T-helper 2 cell treated with Interferon-gamma antibody and Interleukin-4, amounts not matched to agents 5 μg/mL and 100 μg/mL, for 36 hours (primary cell): Measurements from ENCODE around the gene GGA2.
A peak's percentile ranks its signal among the peaks of the same experiment; 100 is the strongest.

Experiments
- DNase-seq: peaks from one replicate; pipeline ENCODE4 v3.0.0; 2021; ENCODE audit warnings: low spot score
- H3K27ac Mint-ChIP-seq: one replicate; pipeline ENCODE4 v1.8.0; 2021; ENCODE audit warnings: mild to moderate bottlenecking, mixed read lengths
- H3K27me3 Mint-ChIP-seq: one replicate; pipeline ENCODE4 v1.8.0; 2021; ENCODE audit warnings: low read depth, mixed read lengths
- H3K36me3 Mint-ChIP-seq: one replicate; pipeline ENCODE4 v1.8.0; 2021; ENCODE audit warnings: low read depth, mixed read lengths
- H3K4me1 Mint-ChIP-seq: one replicate; pipeline ENCODE4 v1.8.0; 2021; ENCODE audit warnings: low read depth, mixed read lengths
- H3K4me3 Mint-ChIP-seq: one replicate; pipeline ENCODE4 v1.8.0; 2022; ENCODE audit warnings: mild to moderate bottlenecking, moderate library complexity, mixed read lengths
- H3K9me3 Mint-ChIP-seq: one replicate; pipeline ENCODE4 v1.8.0; 2021; ENCODE audit warnings: mixed read lengths

The GGA2 gene

GRCh38 chr16:23534868-23535860 is 24.9 kb upstream of the GGA2 start:
- Mint-ChIP-seq H3K36me3 (peaks cover 20% of the 10 kb centered on the region), H3K27me3 (no peaks in the 10 kb centered on the region), H3K9me3 (no peaks in the 10 kb centered on the region), H3K27ac (no peak overlapping the region), H3K4me3 (no peak overlapping the region), H3K4me1 (no peaks in the 10 kb centered on the region)
- DNase-seq = no peak

- no peak overlapping the region for H3K4me3 Mint-ChIP-seq
- no peaks in the 10 kb centered on the region for H3K4me1 Mint-ChIP-seq
- H3K27me3 Mint-ChIP-seq = no peaks in the 10 kb centered on the region
- no peaks in the 10 kb centered on the region for H3K9me3 Mint-ChIP-seq
- H3K36me3 Mint-ChIP-seq = peaks cover 12% of the 10 kb centered on the region
- DNase-seq = no peak
- no peak overlapping the region for H3K27ac Mint-ChIP-seq
Measured at GRCh38 chr16:23532448-23532847, 22.2 kb upstream of the GGA2 start.

GRCh38 chr16:23530062-23530461 is 19.8 kb upstream of the GGA2 start:
- peaks cover 17% of the 10 kb centered on the region for H3K36me3 Mint-ChIP-seq
- H3K27me3 Mint-ChIP-seq = no peaks in the 10 kb centered on the region
- H3K4me1 Mint-ChIP-seq = no peaks in the 10 kb centered on the region
- no peaks in the 10 kb centered on the region for H3K9me3 Mint-ChIP-seq
- no peak overlapping the region for H3K4me3 Mint-ChIP-seq
- DNase-seq = no peak
- no peak overlapping the region for H3K27ac Mint-ChIP-seq

- DNase-seq = no peak
- no peaks in the 10 kb centered on the region for H3K4me1 Mint-ChIP-seq
- H3K9me3 Mint-ChIP-seq = no peaks in the 10 kb centered on the region
- no peak overlapping the region for H3K27ac Mint-ChIP-seq
- no peaks in the 10 kb centered on the region for H3K27me3 Mint-ChIP-seq
- H3K36me3 Mint-ChIP-seq = peaks cover 19% of the 10 kb centered on the region
- H3K4me3 Mint-ChIP-seq = no peak overlapping the region
Measured at GRCh38 chr16:23528644-23529310, 18.5 kb upstream of the GGA2 start.

- no peaks in the 10 kb centered on the region for H3K27me3 Mint-ChIP-seq
- no peak overlapping the region for H3K4me3 Mint-ChIP-seq
- H3K27ac Mint-ChIP-seq = no peak overlapping the region
- no peak for DNase-seq
- H3K4me1 Mint-ChIP-seq = no peaks in the 10 kb centered on the region
- H3K9me3 Mint-ChIP-seq = no peaks in the 10 kb centered on the region
- H3K36me3 Mint-ChIP-seq = peaks cover 19% of the 10 kb centered on the region
Measured at GRCh38 chr16:23527961-23528643, 17.8 kb upstream of the GGA2 start.

- H3K9me3 Mint-ChIP-seq = no peaks in the 10 kb centered on the region
- H3K27ac Mint-ChIP-seq = no peak overlapping the region
- no peaks in the 10 kb centered on the region for H3K27me3 Mint-ChIP-seq
- no peak for DNase-seq
- H3K4me3 Mint-ChIP-seq = no peak overlapping the region
- H3K36me3 Mint-ChIP-seq = peaks cover 33% of the 10 kb centered on the region
- no peaks in the 10 kb centered on the region for H3K4me1 Mint-ChIP-seq
Measured at GRCh38 chr16:23524886-23525285, 14.6 kb upstream of the GGA2 start.

- no peak overlapping the region for H3K4me3 Mint-ChIP-seq
- H3K27me3 Mint-ChIP-seq = no peaks in the 10 kb centered on the region
- no peak for DNase-seq
- H3K36me3 Mint-ChIP-seq = peaks cover 35% of the 10 kb centered on the region
- H3K27ac Mint-ChIP-seq = no peak overlapping the region
- H3K9me3 Mint-ChIP-seq = no peaks in the 10 kb centered on the region
- H3K4me1 Mint-ChIP-seq = no peaks in the 10 kb centered on the region
Measured at GRCh38 chr16:23523876-23524385, 13.6 kb upstream of the GGA2 start.

GRCh38 chr16:23523321-23523720 is 13.0 kb upstream of the GGA2 start:
- Mint-ChIP-seq H3K27me3 (no peaks in the 10 kb centered on the region), H3K36me3 (peaks cover 37% of the 10 kb centered on the region), H3K4me3 (no peak overlapping the region), H3K9me3 (no peaks in the 10 kb centered on the region), H3K4me1 (peaks cover 4% of the 10 kb centered on the region), H3K27ac (no peak overlapping the region)
- no peak for DNase-seq

GRCh38 chr16:23521965-23522364 is 11.7 kb upstream of the GGA2 start:
- H3K36me3 Mint-ChIP-seq = peaks cover 37% of the 10 kb centered on the region
- H3K27me3 Mint-ChIP-seq = no peaks in the 10 kb centered on the region
- H3K4me3 Mint-ChIP-seq = no peak overlapping the region
- no peaks in the 10 kb centered on the region for H3K9me3 Mint-ChIP-seq
- H3K4me1 Mint-ChIP-seq = peaks cover 8% of the 10 kb centered on the region
- no peak for DNase-seq
- H3K27ac Mint-ChIP-seq = no peak overlapping the region

GRCh38 chr16:23521037-23521743 is 10.9 kb upstream of the GGA2 start:
- Mint-ChIP-seq H3K36me3 (peaks cover 39% of the 10 kb centered on the region), H3K4me3 (no peak overlapping the region), H3K4me1 (peaks cover 15% of the 10 kb centered on the region), H3K9me3 (no peaks in the 10 kb centered on the region), H3K27me3 (no peaks in the 10 kb centered on the region), H3K27ac (peak overlapping the region; percentile 23)
- DNase-seq = no peak

- Mint-ChIP-seq H3K27ac (no peak overlapping the region), H3K36me3 (peaks cover 38% of the 10 kb centered on the region), H3K4me1 (peaks cover 20% of the 10 kb centered on the region), H3K27me3 (no peaks in the 10 kb centered on the region), H3K4me3 (no peak overlapping the region), H3K9me3 (no peaks in the 10 kb centered on the region)
- DNase-seq = no peak
Measured at GRCh38 chr16:23520500-23520899, 10.2 kb upstream of the GGA2 start.

- DNase-seq = no peak
- no peak overlapping the region for H3K27ac Mint-ChIP-seq
- H3K36me3 Mint-ChIP-seq = peaks cover 34% of the 10 kb centered on the region
- H3K9me3 Mint-ChIP-seq = no peaks in the 10 kb centered on the region
- H3K4me1 Mint-ChIP-seq = peaks cover 30% of the 10 kb centered on the region
- no peaks in the 10 kb centered on the region for H3K27me3 Mint-ChIP-seq
- no peak overlapping the region for H3K4me3 Mint-ChIP-seq
Measured at GRCh38 chr16:23519282-23519681, 9.0 kb upstream of the GGA2 start.

GRCh38 chr16:23518435-23518891 is 8.2 kb upstream of the GGA2 start:
- Mint-ChIP-seq H3K27me3 (no peaks in the 10 kb centered on the region), H3K9me3 (no peaks in the 10 kb centered on the region), H3K27ac (peak overlapping the region; percentile 3), H3K4me1 (peaks cover 35% of the 10 kb centered on the region), H3K36me3 (peaks cover 27% of the 10 kb centered on the region), H3K4me3 (no peak overlapping the region)
- DNase-seq = no peak
